ENCODE data around the gene KCNH5. TPM values are rescaled to one million over a fixed set of nuclear protein-coding genes. Genes with fewer than 3 reads are reported as not detected.

The KCNH5 gene
- total and polyA plus RNA-seq, 4 donors: 3.5 to 17.9 (median 3.9) TPM

- Histone ChIP-seq H3K9me3 (ENCODE audit: control insufficient read depth, insufficient read depth, low read length) (no peaks in the 10 kb centered on the region), H3K27ac (ENCODE audit: low read depth, low read length) (no peak overlapping the region), H3K4me1 (ENCODE audit: control insufficient read depth, insufficient read depth, low read length) (no peaks in the 10 kb centered on the region), H3K27me3 (ENCODE audit: control insufficient read depth, insufficient read depth, low read length) (no peaks in the 10 kb centered on the region), H3K36me3 (ENCODE audit: control insufficient read depth, insufficient read depth, low read length) (no peaks in the 10 kb centered on the region), H3K4me3 (ENCODE audit: low read depth, low read length) (no peak overlapping the region)
- 60% methylated on average over 1 of the region's 7 CpGs for WGBS (ENCODE audit: insufficient coverage)
- DNase-seq (ENCODE audit: low read depth in 4 of 6, low spot score in 6 of 6): peak in 1 of 6 donors; percentile 10
Observed at GRCh38 chr14:62711351-62712023, 333.8 kb downstream of the KCNH5 start.

DNA sequence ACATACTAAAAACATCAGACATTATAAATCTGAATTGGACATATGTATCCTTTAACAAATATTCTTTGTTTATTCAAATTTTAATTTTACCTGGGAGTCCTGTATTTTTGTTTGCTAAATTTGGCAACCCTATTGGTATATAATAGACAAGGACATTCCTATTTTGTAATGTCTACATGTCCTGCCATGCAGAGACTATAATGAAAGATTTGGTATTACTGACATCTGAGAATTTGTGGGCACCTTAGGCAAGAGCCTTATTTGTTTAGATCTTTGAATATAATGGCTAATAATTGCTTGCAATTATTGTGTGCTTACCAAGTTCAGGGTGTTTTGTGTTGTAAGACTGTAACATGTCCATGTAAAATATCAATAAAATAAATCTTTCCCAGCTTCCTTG lies 334.4 kb downstream of the KCNH5 start:
- no peaks in the 10 kb centered on the region for H3K9me3 ChIP-seq (ENCODE audit: control insufficient read depth, insufficient read depth, low read length)
- H3K4me3 ChIP-seq (ENCODE audit: low read depth, low read length): no peak overlapping the region
- H3K4me1 ChIP-seq (ENCODE audit: control insufficient read depth, insufficient read depth, low read length): no peaks in the 10 kb centered on the region
- H3K27me3 ChIP-seq (ENCODE audit: control insufficient read depth, insufficient read depth, low read length): no peaks in the 10 kb centered on the region
- no peak for DNase-seq (ENCODE audit: low read depth in 4 of 6, low spot score in 6 of 6)
- H3K27ac ChIP-seq (ENCODE audit: low read depth, low read length): no peak overlapping the region
- H3K36me3 ChIP-seq (ENCODE audit: control insufficient read depth, insufficient read depth, low read length): no peaks in the 10 kb centered on the region

DNA sequence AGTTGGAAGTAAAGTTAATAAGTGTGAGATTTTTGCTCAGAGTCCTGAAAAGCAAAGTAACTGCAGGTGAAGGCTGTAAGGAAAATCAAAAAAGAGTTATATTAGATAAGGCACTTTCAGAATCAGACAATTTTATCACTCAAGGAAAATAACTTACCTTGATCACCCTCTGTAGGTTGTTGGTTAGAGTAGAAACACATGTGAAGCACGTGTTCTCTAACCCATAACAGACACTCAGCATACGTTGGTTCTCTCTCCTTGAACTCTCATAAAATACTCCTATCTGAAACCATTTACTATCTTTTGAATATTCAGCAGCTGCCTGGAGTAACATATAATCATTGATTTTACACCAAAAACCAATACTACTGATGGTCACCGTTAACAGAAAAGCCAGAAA lies 335.5 kb downstream of the KCNH5 start:
- no CpG with 5 or more reads among the region's 3 CpGs for WGBS (ENCODE audit: insufficient coverage)
- H3K4me1 ChIP-seq (ENCODE audit: control insufficient read depth, insufficient read depth, low read length): no peaks in the 10 kb centered on the region
- no peaks in the 10 kb centered on the region for H3K9me3 ChIP-seq (ENCODE audit: control insufficient read depth, insufficient read depth, low read length)
- H3K27ac ChIP-seq (ENCODE audit: low read depth, low read length): no peak overlapping the region
- H3K36me3 ChIP-seq (ENCODE audit: control insufficient read depth, insufficient read depth, low read length): no peaks in the 10 kb centered on the region
- H3K27me3 ChIP-seq (ENCODE audit: control insufficient read depth, insufficient read depth, low read length): no peaks in the 10 kb centered on the region
- H3K4me3 ChIP-seq (ENCODE audit: low read depth, low read length): no peak overlapping the region
- DNase-seq (ENCODE audit: low read depth in 4 of 6, low spot score in 6 of 6): no peak

DNA sequence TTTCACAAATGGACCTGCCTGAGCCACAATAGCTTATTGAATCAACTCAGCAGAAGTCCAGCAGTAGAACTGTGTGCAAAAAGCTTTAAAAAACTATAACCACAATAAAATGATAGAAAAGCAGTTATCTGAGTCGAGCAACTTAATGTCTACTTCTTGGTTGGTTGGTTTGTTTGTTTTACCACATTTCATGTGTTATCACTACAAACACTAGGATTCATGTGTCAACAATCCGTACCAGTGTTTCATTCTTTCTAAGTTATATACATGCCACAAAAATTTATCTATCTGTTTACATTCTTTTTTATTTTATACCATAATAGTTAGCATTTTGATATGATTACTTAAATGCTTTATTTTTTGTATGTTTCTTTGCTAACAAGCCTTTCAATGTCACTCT lies 339.0 kb downstream of the KCNH5 start:
- H3K27ac ChIP-seq (ENCODE audit: low read depth, low read length): no peak overlapping the region
- H3K4me1 ChIP-seq (ENCODE audit: control insufficient read depth, insufficient read depth, low read length): no peaks in the 10 kb centered on the region
- DNase-seq (ENCODE audit: low read depth in 4 of 6, low spot score in 6 of 6): no peak
- no peaks in the 10 kb centered on the region for H3K36me3 ChIP-seq (ENCODE audit: control insufficient read depth, insufficient read depth, low read length)
- H3K27me3 ChIP-seq (ENCODE audit: control insufficient read depth, insufficient read depth, low read length): no peaks in the 10 kb centered on the region
- WGBS (ENCODE audit: insufficient coverage): no CpG with 5 or more reads among the region's 2 CpGs
- H3K4me3 ChIP-seq (ENCODE audit: low read depth, low read length): no peak overlapping the region
- no peaks in the 10 kb centered on the region for H3K9me3 ChIP-seq (ENCODE audit: control insufficient read depth, insufficient read depth, low read length)

GRCh38 chr14:62697461-62697860 lies 347.8 kb downstream of the KCNH5 start:
- no CpG with 5 or more reads among the region's 1 CpG for WGBS (ENCODE audit: insufficient coverage)
- peak in 1 of 6 donors; percentile 64 for DNase-seq (ENCODE audit: low read depth in 4 of 6, low spot score in 6 of 6)
- Histone ChIP-seq H3K4me3 (ENCODE audit: low read depth, low read length) (no peak overlapping the region), H3K9me3 (ENCODE audit: control insufficient read depth, insufficient read depth, low read length) (no peaks in the 10 kb centered on the region), H3K27me3 (ENCODE audit: control insufficient read depth, insufficient read depth, low read length) (no peaks in the 10 kb centered on the region), H3K27ac (ENCODE audit: low read depth, low read length) (no peak overlapping the region), H3K4me1 (ENCODE audit: control insufficient read depth, insufficient read depth, low read length) (no peaks in the 10 kb centered on the region), H3K36me3 (ENCODE audit: control insufficient read depth, insufficient read depth, low read length) (no peaks in the 10 kb centered on the region)

GRCh38 chr14:62696929-62697328 lies 348.3 kb downstream of the KCNH5 start:
- no peaks in the 10 kb centered on the region for H3K4me1 ChIP-seq (ENCODE audit: control insufficient read depth, insufficient read depth, low read length)
- no peaks in the 10 kb centered on the region for H3K27me3 ChIP-seq (ENCODE audit: control insufficient read depth, insufficient read depth, low read length)
- no peaks in the 10 kb centered on the region for H3K9me3 ChIP-seq (ENCODE audit: control insufficient read depth, insufficient read depth, low read length)
- H3K36me3 ChIP-seq (ENCODE audit: control insufficient read depth, insufficient read depth, low read length): no peaks in the 10 kb centered on the region
- H3K27ac ChIP-seq (ENCODE audit: low read depth, low read length): no peak overlapping the region
- 100% methylated on average over 1 of the region's 4 CpGs for WGBS (ENCODE audit: insufficient coverage)
- H3K4me3 ChIP-seq (ENCODE audit: low read depth, low read length): no peak overlapping the region
- DNase-seq (ENCODE audit: low read depth in 4 of 6, low spot score in 6 of 6): no peak

GRCh38 chr14:62696331-62696924 lies 348.8 kb downstream of the KCNH5 start:
- no peak overlapping the region for H3K27ac ChIP-seq (ENCODE audit: low read depth, low read length)
- H3K4me3 ChIP-seq (ENCODE audit: low read depth, low read length): no peak overlapping the region
- peak in 1 of 6 donors; percentile 21 for DNase-seq (ENCODE audit: low read depth in 4 of 6, low spot score in 6 of 6)
- no CpG with 5 or more reads among the region's 5 CpGs for WGBS (ENCODE audit: insufficient coverage)
- no peaks in the 10 kb centered on the region for H3K27me3 ChIP-seq (ENCODE audit: control insufficient read depth, insufficient read depth, low read length)
- H3K36me3 ChIP-seq (ENCODE audit: control insufficient read depth, insufficient read depth, low read length): no peaks in the 10 kb centered on the region
- H3K4me1 ChIP-seq (ENCODE audit: control insufficient read depth, insufficient read depth, low read length): no peaks in the 10 kb centered on the region
- H3K9me3 ChIP-seq (ENCODE audit: control insufficient read depth, insufficient read depth, low read length): no peaks in the 10 kb centered on the region

DNA sequence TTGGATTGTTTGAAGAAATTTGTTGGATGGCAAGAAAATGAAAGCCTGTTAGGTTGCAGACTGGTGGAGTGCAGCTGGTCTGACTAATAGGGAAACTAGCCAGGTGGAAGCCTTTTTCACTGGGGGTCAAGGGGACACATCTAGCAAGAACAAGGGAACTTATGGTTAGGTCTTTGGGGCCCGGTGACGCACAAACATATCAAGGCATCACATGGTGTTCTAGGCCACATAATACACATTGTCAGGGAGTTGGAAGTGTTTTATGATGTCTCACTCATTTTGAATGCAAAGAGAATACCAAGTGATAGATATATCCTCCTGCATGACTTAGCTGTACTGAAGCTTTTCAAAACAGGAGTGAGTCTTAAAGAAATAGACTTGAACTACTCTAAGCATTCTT lies 351.2 kb downstream of the KCNH5 start:
- no peaks in the 10 kb centered on the region for H3K27me3 ChIP-seq (ENCODE audit: control insufficient read depth, insufficient read depth, low read length)
- no peak overlapping the region for H3K27ac ChIP-seq (ENCODE audit: low read depth, low read length)
- no peaks in the 10 kb centered on the region for H3K4me1 ChIP-seq (ENCODE audit: control insufficient read depth, insufficient read depth, low read length)
- WGBS (ENCODE audit: insufficient coverage): 40% methylated on average over 1 of the region's 2 CpGs
- H3K4me3 ChIP-seq (ENCODE audit: low read depth, low read length): no peak overlapping the region
- H3K36me3 ChIP-seq (ENCODE audit: control insufficient read depth, insufficient read depth, low read length): no peaks in the 10 kb centered on the region
- DNase-seq (ENCODE audit: low read depth in 4 of 6, low spot score in 6 of 6): no peak
- no peaks in the 10 kb centered on the region for H3K9me3 ChIP-seq (ENCODE audit: control insufficient read depth, insufficient read depth, low read length)

DNA sequence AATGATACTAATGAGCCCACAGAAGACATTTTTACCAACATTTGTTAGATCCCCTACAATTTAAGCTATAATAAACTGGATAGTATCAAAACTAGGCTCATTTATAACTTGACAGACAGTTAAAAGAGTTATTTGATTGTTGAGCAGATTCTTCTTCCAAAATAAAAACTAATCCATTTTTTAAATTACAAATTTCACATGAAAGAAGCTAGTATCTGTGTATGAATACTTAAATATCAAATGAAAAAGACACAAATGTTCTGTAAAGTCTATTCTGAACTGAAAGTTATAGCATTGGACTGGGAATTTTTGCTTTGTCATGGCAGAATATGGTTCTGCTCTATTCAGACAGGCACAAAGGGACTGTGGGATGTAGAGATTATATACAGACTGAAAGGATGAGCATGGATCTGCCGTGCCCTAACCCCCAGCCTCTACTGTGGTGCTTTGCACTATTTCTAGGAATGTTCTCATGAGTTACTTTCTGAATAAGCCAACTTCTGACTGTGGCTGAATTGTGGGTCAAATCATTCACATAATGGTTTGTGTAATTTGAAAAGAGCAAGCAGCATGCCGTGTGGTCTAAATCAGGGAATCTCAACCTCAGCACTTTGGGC lies 352.7 kb downstream of the KCNH5 start:
- 100% methylated on average over 1 of the region's 2 CpGs for whole genome bisulfite sequencing (ENCODE audit: insufficient coverage)
- Histone ChIP-seq H3K9me3 (ENCODE audit: control insufficient read depth, insufficient read depth, low read length) (no peaks in the 10 kb centered on the region), H3K4me1 (ENCODE audit: control insufficient read depth, insufficient read depth, low read length) (no peaks in the 10 kb centered on the region), H3K27ac (ENCODE audit: low read depth, low read length) (no peak overlapping the region), H3K27me3 (ENCODE audit: control insufficient read depth, insufficient read depth, low read length) (no peaks in the 10 kb centered on the region), H3K36me3 (ENCODE audit: control insufficient read depth, insufficient read depth, low read length) (no peaks in the 10 kb centered on the region), H3K4me3 (ENCODE audit: low read depth, low read length) (no peak overlapping the region)
- no peak for DNase-seq (ENCODE audit: low read depth in 4 of 6, low spot score in 6 of 6)
